Activated CD8-positive, alpha-beta T cell treated with anti-CD3 and anti-CD28 coated beads for 36 hours (primary cell): ENCODE data around the gene UHRF1. TPM values are rescaled to one million over a fixed set of nuclear protein-coding genes. Genes with fewer than 3 reads are reported as not detected.

Experiments used
- ATAC-seq: fragments of 200-7000 bp; cut with Tn5 transposase; one replicate; pipeline ENCODE4 v1.10.0; 2021; ENCODE audit warnings: mild to moderate bottlenecking, moderate library complexity
- CTCF ChIA-PET: fragments of 350-600 bp; sonication (Branson Sonifier 250); formaldehyde crosslinking; loops from one replicate; lab custom pipeline; 2021; ENCODE audit warnings: antibody characterized with exemption; lab: Charles Lee
- POLR2A ChIA-PET: fragments of 350-600 bp; sonication (Branson Sonifier 250); formaldehyde crosslinking; loops from one replicate; lab custom pipeline; 2021; ENCODE audit warnings: antibody characterized with exemption; lab: Charles Lee
- DNase-seq: peaks from one replicate; pipeline ENCODE4 v3.0.0-alpha.2; 2020
- H3K27ac Mint-ChIP-seq: one replicate; pipeline ENCODE4 v1.8.0; 2021; ENCODE audit warnings: mild to moderate bottlenecking, mixed read lengths
- H3K27me3 Mint-ChIP-seq: one replicate; pipeline ENCODE4 v1.8.0; 2021; ENCODE audit warnings: mixed read lengths
- H3K36me3 Mint-ChIP-seq: one replicate; pipeline ENCODE4 v1.8.0; 2021; ENCODE audit warnings: low read depth, mixed read lengths
- H3K4me1 Mint-ChIP-seq: one replicate; pipeline ENCODE4 v1.8.0; 2021; ENCODE audit warnings: low read depth, mixed read lengths
- H3K4me3 Mint-ChIP-seq: one replicate; pipeline ENCODE4 v1.8.0; 2021; ENCODE audit warnings: mild to moderate bottlenecking, moderate library complexity, mixed read lengths
- H3K9me3 Mint-ChIP-seq: one replicate; pipeline ENCODE4 v1.8.0; 2021; ENCODE audit warnings: mixed read lengths
- intact Hi-C: fragments of 100-400 bp; cut with micrococcal nuclease; formaldehyde crosslinking; loops from one replicate; pipeline ENCODE4 v1.10.0; 2022
- total RNA-seq, 2 experiments: library from RNA; stranded (reverse); gene quantifications; one replicate each; pipeline ENCODE4 v1.2.3, GENCODE V29; 2021
- TF ChIP-seq, protein P1 (sequence below): fragments of 200-600 bp; IDR thresholded peaks from one replicate; pipeline ENCODE4 v1.8.0; 2022; ENCODE audit warnings: antibody characterized with exemption, mild to moderate bottlenecking

Gene UHRF1
- total RNA-seq, 2 experiments from 2014 or later = 173 to 175 TPM

- Mint-ChIP-seq H3K9me3 (no peaks in the 10 kb centered on the region), H3K4me3 (no peak overlapping the region), H3K27ac (no peak overlapping the region), H3K27me3 (no peaks in the 10 kb centered on the region), H3K36me3 (no peaks in the 10 kb centered on the region), H3K4me1 (peaks cover 21% of the 10 kb centered on the region)
- DNase-seq (no peak), ATAC-seq (no peak)
- POLR2A ChIA-PET = no interaction called here
- CTCF ChIA-PET = interaction anchor here (0.6 to 1.5 kb wide), 3 partner anchors 54 to 266 kb away, joined by 3 read pairs; no protein-coding TSS in a partner anchor
- intact Hi-C loops = no loop called here
- TF ChIP-seq, protein P1, sequence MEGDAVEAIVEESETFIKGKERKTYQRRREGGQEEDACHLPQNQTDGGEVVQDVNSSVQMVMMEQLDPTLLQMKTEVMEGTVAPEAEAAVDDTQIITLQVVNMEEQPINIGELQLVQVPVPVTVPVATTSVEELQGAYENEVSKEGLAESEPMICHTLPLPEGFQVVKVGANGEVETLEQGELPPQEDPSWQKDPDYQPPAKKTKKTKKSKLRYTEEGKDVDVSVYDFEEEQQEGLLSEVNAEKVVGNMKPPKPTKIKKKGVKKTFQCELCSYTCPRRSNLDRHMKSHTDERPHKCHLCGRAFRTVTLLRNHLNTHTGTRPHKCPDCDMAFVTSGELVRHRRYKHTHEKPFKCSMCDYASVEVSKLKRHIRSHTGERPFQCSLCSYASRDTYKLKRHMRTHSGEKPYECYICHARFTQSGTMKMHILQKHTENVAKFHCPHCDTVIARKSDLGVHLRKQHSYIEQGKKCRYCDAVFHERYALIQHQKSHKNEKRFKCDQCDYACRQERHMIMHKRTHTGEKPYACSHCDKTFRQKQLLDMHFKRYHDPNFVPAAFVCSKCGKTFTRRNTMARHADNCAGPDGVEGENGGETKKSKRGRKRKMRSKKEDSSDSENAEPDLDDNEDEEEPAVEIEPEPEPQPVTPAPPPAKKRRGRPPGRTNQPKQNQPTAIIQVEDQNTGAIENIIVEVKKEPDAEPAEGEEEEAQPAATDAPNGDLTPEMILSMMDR = no peak
Measured at GRCh38 chr19:4976401-4977298, 67.3 kb downstream of the UHRF1 start.

DNA sequence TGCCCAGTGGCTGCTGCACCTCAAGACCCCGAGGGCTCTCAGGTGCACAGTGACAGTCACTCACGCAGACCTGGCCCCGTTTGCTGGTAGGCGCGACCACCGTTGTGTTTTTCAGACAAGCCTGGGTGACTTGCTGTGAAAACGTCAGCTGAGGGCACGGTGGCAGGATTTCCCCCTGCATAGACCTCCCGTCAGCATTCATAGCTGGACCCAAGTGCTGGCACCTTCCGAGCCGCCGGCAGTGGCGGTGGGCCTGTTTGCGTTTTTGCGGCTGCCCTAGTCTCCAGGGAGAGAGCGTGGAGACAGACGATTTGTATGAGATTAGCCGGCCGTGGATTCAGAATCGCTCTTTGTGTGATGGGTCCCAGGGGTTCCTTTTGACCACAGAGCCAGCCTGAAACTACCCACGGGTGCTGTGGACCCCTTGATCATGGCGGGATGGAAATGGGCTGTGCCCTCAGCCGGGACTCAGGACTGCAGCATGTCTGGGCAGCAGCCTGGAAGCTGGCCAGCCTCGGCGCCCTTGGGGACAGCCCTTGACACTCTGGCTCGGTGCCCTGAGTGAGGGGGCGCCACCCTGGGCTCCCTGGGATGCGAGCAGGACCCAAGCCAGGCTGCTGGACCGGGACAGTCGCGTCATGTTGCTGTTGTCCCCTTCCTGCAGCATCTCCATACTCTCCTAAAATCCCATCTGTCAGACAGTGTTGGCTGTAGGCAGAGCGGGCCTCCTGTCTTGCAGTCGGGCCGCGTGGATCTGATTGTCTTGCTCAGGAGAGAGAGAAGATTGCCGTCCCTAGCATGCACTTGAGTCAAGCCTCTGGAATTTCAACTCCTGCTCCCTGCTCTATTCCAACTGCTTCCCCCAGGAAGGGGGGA is 68.2 kb downstream of the UHRF1 start:
- Mint-ChIP-seq H3K4me1 (peaks cover 18% of the 10 kb centered on the region), H3K9me3 (no peaks in the 10 kb centered on the region), H3K4me3 (no peak overlapping the region), H3K27ac (no peak overlapping the region), H3K36me3 (no peaks in the 10 kb centered on the region), H3K27me3 (no peaks in the 10 kb centered on the region)
- CTCF ChIA-PET = interaction anchor here (1.5 kb wide), 1 partner anchor 53 kb away, joined by 3 read pairs; no protein-coding TSS in a partner anchor
- intact Hi-C loops = no loop called here
- TF ChIP-seq, protein P1 = no peak
- DNase-seq (no peak), ATAC-seq (no peak)
- POLR2A ChIA-PET = no interaction called here

DNA sequence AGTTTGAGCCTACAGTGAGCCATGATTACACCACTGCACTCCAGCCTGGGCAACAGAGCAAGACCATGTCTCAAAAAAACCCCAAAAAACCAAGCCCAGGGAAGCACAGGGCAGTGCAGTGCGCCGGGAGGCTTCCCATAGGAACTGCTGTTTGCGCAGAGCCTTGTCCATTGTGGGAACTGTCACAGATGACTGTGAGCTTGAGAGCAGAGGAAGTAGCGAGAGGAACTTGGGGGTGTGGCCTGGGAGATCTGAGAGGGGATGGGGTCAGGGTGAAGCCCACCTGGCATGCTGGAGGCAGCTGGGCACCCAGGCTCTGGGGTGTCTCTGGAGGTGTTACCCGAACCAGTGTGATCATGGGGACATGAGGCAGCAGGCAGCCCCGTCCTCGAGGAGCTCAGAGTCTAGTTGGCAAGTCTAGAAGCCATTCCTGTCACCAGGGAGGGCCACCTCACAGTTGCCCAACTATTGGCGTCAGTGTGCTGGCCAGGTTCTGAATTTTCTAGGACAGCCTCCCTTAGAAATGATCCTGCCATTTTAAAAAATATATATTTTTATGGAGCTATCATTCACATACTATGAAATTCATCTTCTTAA is 70.0 kb downstream of the UHRF1 start:
- Mint-ChIP-seq H3K27me3 (no peaks in the 10 kb centered on the region), H3K4me1 (peaks cover 18% of the 10 kb centered on the region), H3K4me3 (no peak overlapping the region), H3K27ac (no peak overlapping the region), H3K36me3 (no peaks in the 10 kb centered on the region), H3K9me3 (no peaks in the 10 kb centered on the region)
- intact Hi-C loops = no loop called here
- CTCF ChIA-PET = interaction anchor here (1.2 kb wide), 1 partner anchor 22 kb away, joined by 6 read pairs; no protein-coding TSS in a partner anchor
- ATAC-seq (no peak), DNase-seq (no peak)
- POLR2A ChIA-PET = interaction anchor here (1.0 to 1.4 kb wide), 3 partner anchors 9 to 74 kb away, joined by 3 to 4 read pairs (median 4); no protein-coding TSS in a partner anchor
- TF ChIP-seq, protein P1 = no peak

- H3K4me1 Mint-ChIP-seq = peaks cover 14% of the 10 kb centered on the region
- DNase-seq = no peak
- ATAC-seq = no peak
- no peaks in the 10 kb centered on the region for H3K27me3 Mint-ChIP-seq
- intact Hi-C loops = no loop called here
- TF ChIP-seq, protein P1 = no peak
- ChIA-PET POLR2A (interaction anchor here (0.9 to 1.4 kb wide), 4 partner anchors 10 to 75 kb away, joined by 3 to 4 read pairs (median 4); partner anchors contain the start of gene KDM4B), CTCF (interaction anchor here (1.2 kb wide), 1 partner anchor 21 kb away, joined by 6 read pairs; no protein-coding TSS in a partner anchor)
- H3K9me3 Mint-ChIP-seq = no peaks in the 10 kb centered on the region
- no peaks in the 10 kb centered on the region for H3K36me3 Mint-ChIP-seq
- H3K4me3 Mint-ChIP-seq = no peak overlapping the region
- H3K27ac Mint-ChIP-seq = no peak overlapping the region
Measured at GRCh38 chr19:4980067-4980466, 70.8 kb downstream of the UHRF1 start.
